ENCODE measurements around the gene IFNA1. TPM values are rescaled to one million over a fixed set of nuclear protein-coding genes. Genes with fewer than 3 reads are reported as not detected.
"Not testable (repeated sequence)": the region's sequence is repeated elsewhere in the genome, so short reads cannot be mapped to it uniquely, and the experiment has no call there.

The IFNA1 gene
- total RNA-seq, 1 donor from 2014 or later, result not detected

- no peak for DNase-seq (ENCODE audit: extremely low read depth, low read depth, low spot score)
Observed at GRCh38 chr9:21443849-21444625, 3.8 kb downstream of the IFNA1 start.

GRCh38 chr9:21449312-21449711 lies 9.1 kb downstream of the IFNA1 start:
- DNase-seq (ENCODE audit: extremely low read depth, low read depth, low spot score), result not testable (repeated sequence)

- DNase-seq (ENCODE audit: extremely low read depth, low read depth, low spot score), result no peak
Observed at GRCh38 chr9:21450733-21451394, 10.6 kb downstream of the IFNA1 start.

GRCh38 chr9:21452681-21453080 lies 12.4 kb downstream of the IFNA1 start:
- DNase-seq (ENCODE audit: extremely low read depth, low read depth, low spot score), result no peak

GRCh38 chr9:21454149-21454548 lies 13.9 kb downstream of the IFNA1 start:
- DNase-seq (ENCODE audit: extremely low read depth, low read depth, low spot score), result no peak

- DNase-seq (ENCODE audit: extremely low read depth, low read depth, low spot score), result no peak
Observed at GRCh38 chr9:21455320-21455719, 15.1 kb downstream of the IFNA1 start.

GRCh38 chr9:21461377-21461776 lies 21.1 kb downstream of the IFNA1 start:
- no peak for DNase-seq (ENCODE audit: extremely low read depth, low read depth, low spot score)

- DNase-seq (ENCODE audit: extremely low read depth, low read depth, low spot score), result no peak
Observed at GRCh38 chr9:21465138-21465537, 24.9 kb downstream of the IFNA1 start.

- DNase-seq (ENCODE audit: extremely low read depth, low read depth, low spot score), result peak; percentile 61
Observed at GRCh38 chr9:21465859-21466518, 25.8 kb downstream of the IFNA1 start.

- DNase-seq (ENCODE audit: extremely low read depth, low read depth, low spot score), result no peak
Observed at GRCh38 chr9:21470126-21470525, 29.9 kb downstream of the IFNA1 start.

GRCh38 chr9:21473236-21473635 lies 33.0 kb downstream of the IFNA1 start:
- DNase-seq (ENCODE audit: extremely low read depth, low read depth, low spot score), result no peak

- DNase-seq (ENCODE audit: extremely low read depth, low read depth, low spot score), result no peak
Observed at GRCh38 chr9:21477466-21477865, 37.2 kb downstream of the IFNA1 start.

- no peak for DNase-seq (ENCODE audit: extremely low read depth, low read depth, low spot score)
Observed at GRCh38 chr9:21479152-21479702, 39.0 kb downstream of the IFNA1 start.

GRCh38 chr9:21481470-21482056 lies 41.3 kb downstream of the IFNA1 start:
- DNase-seq (ENCODE audit: extremely low read depth, low read depth, low spot score), result no peak

- DNase-seq (ENCODE audit: extremely low read depth, low read depth, low spot score), result no peak
Observed at GRCh38 chr9:21482213-21482612, 42.0 kb downstream of the IFNA1 start, which contains the start of gene IFNE. Gene IFNE (minus strand): TSS chr9:21482313. CDS start chr9:21481694, 619 bp downstream.

Other genes starting within 250 kb of the IFNA1 start
- gene IFNA7, start 238.2 kb upstream of the IFNA1 start, total RNA-seq, result not detected in 2 replicates
- gene IFNA10, start 233.3 kb upstream of the IFNA1 start, total RNA-seq, result not detected in 2 replicates
- not detected in 2 replicates for gene IFNA16, start 223.1 kb upstream of the IFNA1 start, total RNA-seq
- gene IFNA17, start 212.2 kb upstream of the IFNA1 start, total RNA-seq, result not detected in 2 replicates
- not detected in 2 replicates for gene IFNA14, start 200.4 kb upstream of the IFNA1 start, total RNA-seq
- not detected in 2 replicates for gene IFNA5, start 135.1 kb upstream of the IFNA1 start, total RNA-seq
- 29.3 and 31.4 TPM in 2 replicates for gene KLHL9, start 105.0 kb upstream of the IFNA1 start, total RNA-seq
- not detected in 2 replicates for gene IFNA6, start 89.6 kb upstream of the IFNA1 start, total RNA-seq
- not detected in 2 replicates for gene IFNA13, start 72.4 kb upstream of the IFNA1 start, total RNA-seq
- not detected in 2 replicates for gene IFNA2, start 55.0 kb upstream of the IFNA1 start, total RNA-seq
- gene IFNA8, start 31.3 kb upstream of the IFNA1 start, total RNA-seq, result not detected in 2 replicates
- 0.39 and 0.53 TPM in 2 replicates for gene IFNE, start 41.9 kb downstream of the IFNA1 start, total RNA-seq